SKM-1 treated with dmso at 0.1 percent for 144 hours (cell line): ENCODE measurements around the gene CAB39.
A peak's percentile ranks its signal among the peaks of the same experiment; 100 is the strongest.

Experiments
- DNase-seq: peaks from one replicate; lab custom pipeline; 2025; ENCODE audit not compliant: unreplicated experiment; lab: John Stamatoyannopoulos, UW

CAB39 gene

DNA sequence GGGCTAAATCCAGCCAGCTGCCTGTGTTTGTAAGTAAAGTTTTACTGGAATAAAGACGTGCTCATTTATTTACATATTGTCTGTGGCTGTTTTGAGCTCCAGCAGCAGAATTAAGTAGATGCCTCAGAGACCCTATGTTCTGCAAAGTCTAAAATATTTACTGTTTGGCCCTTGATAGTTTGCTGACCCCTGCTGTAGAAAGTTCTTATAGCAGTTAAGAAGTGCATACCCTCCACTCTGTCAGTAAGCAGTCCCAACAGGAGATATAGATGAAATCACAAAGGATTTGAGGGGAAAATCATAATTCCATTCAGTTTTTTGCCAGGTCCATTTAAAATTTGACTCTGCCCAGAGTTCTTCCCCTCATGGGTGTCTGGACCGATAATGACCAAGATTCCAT, 102.0 kb downstream of the CAB39 start:
- no peak for DNase-seq

DNA sequence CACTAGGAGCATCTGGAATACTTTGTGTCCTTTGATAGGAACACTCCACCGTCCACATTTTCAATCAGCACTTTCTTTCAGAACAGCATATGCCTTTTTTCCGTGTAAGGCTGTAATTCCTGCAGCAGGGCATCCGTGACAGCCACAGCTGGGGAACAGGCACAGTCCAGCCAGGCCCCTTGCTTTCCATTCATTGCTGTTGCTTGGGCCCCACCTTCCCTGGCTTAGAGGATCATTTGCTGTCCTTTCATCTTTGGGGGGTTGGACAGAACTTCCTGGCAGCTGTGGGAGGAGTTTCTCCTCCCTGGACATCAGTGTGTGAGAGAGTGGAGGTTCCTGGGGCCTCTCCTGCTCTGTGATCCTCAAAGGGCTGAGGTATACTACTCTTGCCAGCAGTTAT, 102.4 kb downstream of the CAB39 start:
- no peak for DNase-seq

DNA sequence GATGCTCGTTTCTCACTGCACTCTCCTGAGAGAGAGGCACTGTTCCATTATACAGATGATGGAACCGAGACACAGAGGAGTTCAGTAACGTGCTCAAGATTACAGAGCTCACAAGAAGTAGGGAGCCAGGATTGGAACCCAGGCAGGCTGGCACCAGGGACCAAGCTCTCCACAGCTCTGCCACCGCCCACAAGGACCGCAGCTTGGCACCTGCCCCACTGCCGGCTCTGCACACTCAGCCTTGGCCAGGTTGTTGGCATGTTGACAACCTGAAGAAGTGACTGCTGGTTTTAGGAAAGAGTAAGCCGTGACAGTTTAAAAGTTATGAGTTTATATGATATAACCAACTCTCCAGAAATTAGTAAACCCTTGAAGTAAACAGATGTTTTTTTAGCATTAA, 104.1 kb downstream of the CAB39 start:
- DNase-seq: no peak

- DNase-seq: no peak
Observed at GRCh38 chr2:230819433-230819832, 106.8 kb downstream of the CAB39 start.

- DNase-seq: no peak
Observed at GRCh38 chr2:230821261-230821990, 108.8 kb downstream of the CAB39 start.

- DNase-seq: no peak
Observed at GRCh38 chr2:230821991-230822520, 109.4 kb downstream of the CAB39 start.

- DNase-seq: no peak
Observed at GRCh38 chr2:230823264-230823964, 110.8 kb downstream of the CAB39 start.

- DNase-seq: peak; percentile 76
Observed at GRCh38 chr2:230824406-230824978, 111.8 kb downstream of the CAB39 start.

- no peak for DNase-seq
Observed at GRCh38 chr2:230825354-230825753, 112.7 kb downstream of the CAB39 start.

DNA sequence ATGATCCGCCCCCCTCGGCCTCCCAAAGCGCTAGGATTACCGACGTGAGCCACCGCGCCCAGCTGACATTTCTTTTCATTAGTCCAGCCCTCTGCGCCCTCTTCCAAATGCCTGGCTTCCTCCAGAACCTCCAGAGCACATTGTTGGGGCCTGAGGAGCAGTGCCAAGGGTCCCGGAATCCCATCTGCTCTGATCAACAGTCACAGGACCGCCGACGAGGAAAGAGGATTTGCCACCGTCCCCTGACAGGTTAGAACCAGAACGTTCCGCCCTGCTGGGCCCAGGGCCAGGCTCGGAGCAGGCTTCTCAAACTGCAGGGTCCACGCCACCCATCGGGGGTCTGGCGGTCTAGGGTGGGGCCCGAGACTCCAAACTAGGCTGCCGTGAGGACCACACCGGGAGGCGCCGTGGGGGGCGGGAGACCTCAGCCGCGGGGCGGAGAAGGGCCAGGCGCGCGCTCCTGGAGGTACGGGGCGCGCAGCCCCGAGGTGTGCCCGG, 115.2 kb downstream of the CAB39 start:
- DNase-seq: no peak

DNA sequence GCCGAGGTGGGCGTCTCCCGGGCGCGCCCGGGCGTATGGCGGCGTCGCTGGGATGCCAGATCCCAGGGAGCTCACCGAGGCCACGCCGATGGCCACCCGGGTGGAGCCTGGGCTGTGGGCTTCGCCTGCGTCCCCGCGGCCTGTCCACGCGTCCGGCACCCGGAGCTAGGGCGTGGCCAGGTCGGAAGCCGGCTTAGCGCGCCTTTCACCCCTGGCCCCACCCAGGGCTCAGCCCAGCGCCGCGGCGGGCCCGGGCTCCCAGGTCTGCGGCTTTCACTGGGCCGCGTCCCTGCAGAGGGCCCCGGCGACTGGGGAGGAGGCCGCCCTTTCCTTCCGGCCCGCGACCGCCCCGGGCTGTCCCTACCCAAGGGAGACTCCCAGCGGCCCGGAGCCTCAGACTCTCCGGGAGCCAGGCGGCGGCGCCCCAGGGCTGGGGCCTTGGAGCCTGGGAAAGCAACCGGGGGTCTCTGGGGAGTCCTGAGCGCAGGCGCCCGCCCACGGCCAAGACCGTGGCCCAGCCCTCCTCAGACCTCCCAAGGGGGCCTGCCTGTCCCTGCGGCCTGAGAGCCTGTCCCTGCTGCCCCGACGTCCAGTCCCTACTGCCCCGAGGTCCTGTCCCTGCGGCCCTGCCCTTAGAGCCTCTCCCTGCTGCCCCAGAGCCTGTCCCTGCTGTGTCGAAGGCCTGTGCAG, 115.8 kb downstream of the CAB39 start:
- no peak for DNase-seq

DNA sequence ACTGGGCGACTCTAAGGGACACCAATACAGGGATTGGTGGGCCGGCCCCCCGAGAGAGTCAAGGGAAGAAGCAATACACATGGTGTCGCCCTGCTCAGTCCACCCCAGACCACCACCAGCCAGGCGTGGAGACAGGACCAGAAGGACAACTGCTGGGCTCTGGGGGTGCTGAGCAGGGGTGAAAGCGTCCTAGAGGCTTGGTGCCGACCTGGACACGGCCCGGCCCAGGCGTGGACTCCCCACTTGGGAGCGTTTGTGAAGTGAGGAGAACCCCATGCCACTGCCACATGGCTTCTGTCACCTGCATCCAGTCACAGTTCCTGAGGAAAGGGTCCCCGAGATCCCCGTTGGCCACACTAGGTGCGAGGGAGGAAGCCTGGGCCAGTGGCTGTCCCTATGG, 116.7 kb downstream of the CAB39 start:
- no peak for DNase-seq

DNA sequence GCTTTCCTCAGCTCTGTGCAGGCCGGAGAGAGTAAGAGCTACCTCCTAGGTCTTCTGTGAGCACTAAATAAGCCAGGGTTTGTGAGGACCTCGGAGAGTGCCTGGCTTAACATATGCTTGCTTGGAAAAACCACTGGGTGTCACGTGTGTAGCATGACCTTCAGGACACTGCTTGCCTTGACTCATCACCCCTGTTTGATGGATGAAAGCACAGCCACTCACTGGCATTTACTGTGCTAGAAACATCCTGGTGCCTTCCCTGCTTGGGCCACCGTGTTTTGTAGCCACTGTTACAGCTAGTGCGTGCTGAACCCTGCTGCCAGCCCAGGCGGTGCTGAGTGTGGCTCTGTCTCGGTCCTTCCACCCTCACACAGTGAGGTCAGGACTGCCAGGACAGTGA, 117.3 kb downstream of the CAB39 start:
- no peak for DNase-seq

- DNase-seq: no peak
Observed at GRCh38 chr2:230830428-230830827, 117.8 kb downstream of the CAB39 start.

GRCh38 chr2:230840301-230840700, 127.7 kb downstream of the CAB39 start:
- peak; percentile 26 for DNase-seq

DNA sequence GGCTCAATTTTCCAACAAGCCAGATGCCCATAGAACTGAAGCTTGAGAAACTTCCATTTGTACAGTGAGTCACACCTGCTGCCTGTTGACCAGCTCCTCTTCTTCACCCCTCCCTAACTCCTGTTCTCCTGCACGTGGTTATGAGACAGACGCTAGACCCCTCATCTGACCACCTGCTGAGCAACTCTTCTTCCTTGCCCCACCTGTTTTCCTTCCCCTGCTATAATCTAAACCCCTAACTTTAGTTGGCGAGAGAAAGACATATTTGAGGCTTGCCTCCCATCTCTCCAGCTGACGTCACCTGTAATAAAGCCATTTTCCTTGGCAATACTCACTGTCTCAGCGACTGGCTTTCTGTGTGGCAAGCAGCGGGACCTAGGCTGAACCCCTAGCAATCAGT, 129.8 kb downstream of the CAB39 start:
- no peak for DNase-seq

DNA sequence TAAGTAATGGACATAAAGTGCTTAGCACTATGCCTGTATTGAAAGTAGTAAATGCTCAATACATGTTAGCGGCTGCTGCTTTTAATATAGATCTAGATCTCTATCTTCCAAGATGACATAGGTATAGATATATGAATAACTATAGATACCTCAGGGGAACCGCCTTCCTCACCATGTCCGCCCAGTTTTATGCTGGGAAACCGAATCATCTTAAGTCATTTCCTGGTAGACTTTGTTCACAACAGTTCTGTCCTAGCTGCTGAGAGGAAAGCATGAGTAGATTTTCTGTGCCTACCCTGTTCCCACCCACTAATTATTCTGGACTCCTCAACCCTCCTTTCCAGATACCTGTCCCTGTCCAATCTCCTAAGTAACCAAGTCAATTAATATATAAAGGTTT, 130.5 kb downstream of the CAB39 start:
- DNase-seq: no peak

DNA sequence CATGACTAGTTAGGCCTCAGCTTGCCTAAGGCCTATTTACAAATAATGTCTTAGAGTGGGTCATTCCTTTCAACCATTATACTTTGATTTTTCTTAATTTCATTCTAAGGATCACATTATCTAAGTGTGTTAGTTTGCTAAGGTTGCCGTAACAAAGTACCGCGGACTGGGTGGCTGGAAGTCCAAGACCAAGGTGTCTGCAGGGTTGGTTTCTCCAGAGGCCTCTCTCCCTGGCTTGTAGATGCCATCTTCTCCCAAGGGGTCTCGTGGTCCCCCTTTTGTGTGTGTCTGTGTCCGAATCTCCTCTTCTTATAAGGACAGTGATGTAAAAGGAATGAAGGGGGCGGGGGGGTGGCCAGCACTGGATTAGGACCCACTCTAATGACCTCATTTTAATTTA, 133.7 kb downstream of the CAB39 start:
- DNase-seq: no peak

DNA sequence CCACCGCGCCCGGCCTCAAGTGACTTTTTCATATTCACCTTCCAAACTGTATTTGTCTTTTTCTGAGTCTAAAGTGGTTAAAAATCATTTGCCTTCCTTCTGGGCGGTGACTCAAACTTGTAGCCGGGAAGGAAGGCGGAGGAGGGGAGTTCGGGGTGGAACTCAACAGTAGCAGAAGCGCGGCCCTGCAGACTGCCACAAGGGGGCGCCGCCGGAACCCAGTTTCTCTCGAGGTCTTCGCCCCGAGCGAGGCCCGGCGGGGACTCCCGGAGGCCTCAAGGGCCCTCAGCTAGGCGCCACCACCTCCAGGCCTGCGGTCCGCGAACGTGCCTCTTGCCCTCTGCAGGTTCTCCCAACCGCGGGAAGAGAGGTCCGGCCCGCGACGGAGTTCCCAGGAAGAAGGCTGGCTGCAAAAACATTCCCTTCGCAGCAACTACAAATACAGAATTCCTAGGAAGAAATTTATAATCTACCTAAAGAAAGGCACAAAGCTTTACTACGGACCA, 135.3 kb downstream of the CAB39 start:
- peak; percentile 73 for DNase-seq

- DNase-seq: peak; percentile 25
Observed at GRCh38 chr2:230849633-230850357, 137.2 kb downstream of the CAB39 start.

DNA sequence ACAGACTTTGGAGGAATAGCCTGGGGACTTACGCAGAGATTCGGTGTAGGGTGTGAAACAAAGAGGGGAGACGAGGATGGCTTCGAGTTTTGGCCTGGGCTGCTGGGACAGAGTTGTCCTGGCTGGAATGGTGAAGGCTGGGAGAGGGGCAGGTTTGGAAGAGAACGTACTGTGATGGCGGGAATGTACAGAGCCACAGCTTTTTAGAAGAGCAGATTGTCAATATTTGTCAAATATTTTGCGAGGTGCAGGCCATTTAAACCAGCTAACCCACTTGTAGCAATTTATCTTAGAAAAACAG, 137.7 kb downstream of the CAB39 start:
- no peak for DNase-seq
